Measurements from ENCODE around the gene NFKBIL1. TPM values are rescaled to one million over a fixed set of nuclear protein-coding genes. Genes with fewer than 3 reads are reported as not detected.
A peak's percentile ranks its signal among the peaks of the same experiment; 100 is the strongest.
"Not testable (repeated sequence)": the region's sequence is repeated elsewhere in the genome, so short reads cannot be mapped to it uniquely, and the experiment has no call there.

The NFKBIL1 gene
- 10 to 100 TPM in 1 of 2 donors, 1 to 10 TPM in 1; 9.8 to 24.4 TPM for total RNA-seq
- 10 to 100 TPM; 26.8 to 29.4 TPM for polyA plus RNA-seq (ENCODE audit: insufficient read length in 2 of 2)
- long read RNA-seq, donor 1, transcript NFKBIL1-203 (4 exons, 1,478 nt) = major isoform, 5 of 8 reads
- long read RNA-seq, donor 1, partial matches to known transcripts = 0 of 8 reads
- long read RNA-seq, donor 1, other reads (novel, unspliced or antisense) = 0 of 8 reads
- long read RNA-seq, donor 2, partial matches to known transcripts = 0 of 5 reads
- long read RNA-seq, donor 2, other reads (novel, unspliced or antisense) = 0 of 5 reads
- long read RNA-seq, donor 3, transcript NFKBIL1-203 (4 exons, 1,478 nt) = major isoform, 7 of 11 reads
- long read RNA-seq, donor 3, partial matches to known transcripts = 0 of 11 reads
- long read RNA-seq, donor 3, other reads (novel, unspliced or antisense) = 0 of 11 reads
- long read RNA-seq, donor 4, transcript NFKBIL1-203 (4 exons, 1,478 nt) = major isoform, 18 of 39 reads
- long read RNA-seq, donor 4, transcript NFKBIL1-201 (4 exons, 1,401 nt) = minor isoform, 6 of 39 reads
- long read RNA-seq, donor 4, partial matches to known transcripts = 13 of 39 reads
- long read RNA-seq, donor 4, other reads (novel, unspliced or antisense) = 0 of 39 reads

GRCh38 chr6:31546958-31547726 is at the start of gene NFKBIL1:
NFKBIL1 (plus strand) TSS chr6:31547608; CDS start chr6:31547695, 87 bp downstream.
- Histone ChIP-seq H3K9me3 (ENCODE audit: control insufficient read depth, insufficient read depth, low read length) (no peaks in the 10 kb centered on the region), H3K36me3 (ENCODE audit: control insufficient read depth, insufficient read depth, low read length) (peaks cover 29% of the 10 kb centered on the region), H3K27ac (ENCODE audit: low read depth, low read length) (peak within 1 kb of the TSS; percentile 83), H3K4me1 (ENCODE audit: control insufficient read depth, insufficient read depth, low read length) (peaks cover 29% of the 10 kb centered on the region), H3K4me3 (ENCODE audit: low read depth, low read length) (peak within 1 kb of the TSS; percentile 62), H3K27me3 (ENCODE audit: control insufficient read depth, insufficient read depth, low read length) (no peaks in the 10 kb centered on the region)
- DNase-seq (ENCODE audit: low read depth in 4 of 6, low spot score in 6 of 6) = peak; percentile 90 to 99 (median 94)
- WGBS (ENCODE audit: insufficient coverage) = under 1% methylated on average over 16 of the region's 25 CpGs

- DNase-seq (ENCODE audit: low read depth in 4 of 6, low spot score in 6 of 6) = no peak
These were observed 48.7 kb upstream of the NFKBIL1 start for GRCh38 chr6:31498748-31499147.

GRCh38 chr6:31499648-31500047 is 47.8 kb upstream of the NFKBIL1 start:
- Histone ChIP-seq H3K4me1 (ENCODE audit: control insufficient read depth, insufficient read depth, low read length) (peaks cover 19% of the 10 kb centered on the region), H3K27me3 (ENCODE audit: control insufficient read depth, insufficient read depth, low read length) (peaks cover 50% of the 10 kb centered on the region)
- H3K9me3 ChIP-seq (ENCODE audit: control insufficient read depth, insufficient read depth, low read length); H3K4me3 ChIP-seq (ENCODE audit: low read depth, low read length); H3K36me3 ChIP-seq (ENCODE audit: control insufficient read depth, insufficient read depth, low read length); DNase-seq (ENCODE audit: low read depth in 4 of 6, low spot score in 6 of 6); H3K27ac ChIP-seq (ENCODE audit: low read depth, low read length): not testable (repeated sequence)
- no CpG with 5 or more reads among the region's 2 CpGs for WGBS (ENCODE audit: insufficient coverage)

More at GRCh38 chr6:31498748-31499147, 48.7 kb upstream of the NFKBIL1 start:
- Histone ChIP-seq H3K27me3 (ENCODE audit: control insufficient read depth, insufficient read depth, low read length) (peaks cover 58% of the 10 kb centered on the region), H3K9me3 (ENCODE audit: control insufficient read depth, insufficient read depth, low read length) (no peaks in the 10 kb centered on the region), H3K27ac (ENCODE audit: low read depth, low read length) (no peak overlapping the region), H3K4me1 (ENCODE audit: control insufficient read depth, insufficient read depth, low read length) (peaks cover 28% of the 10 kb centered on the region), H3K36me3 (ENCODE audit: control insufficient read depth, insufficient read depth, low read length) (no peaks in the 10 kb centered on the region), H3K4me3 (ENCODE audit: low read depth, low read length) (no peak overlapping the region)
- 3% methylated on average over 20 of the region's 21 CpGs for WGBS (ENCODE audit: insufficient coverage)

GRCh38 chr6:31502586-31502985 is 44.8 kb upstream of the NFKBIL1 start:
- H3K27me3 ChIP-seq (ENCODE audit: control insufficient read depth, insufficient read depth, low read length) = peaks cover 27% of the 10 kb centered on the region

GRCh38 chr6:31509036-31509435 is 38.4 kb upstream of the NFKBIL1 start:
- H3K27me3 ChIP-seq (ENCODE audit: control insufficient read depth, insufficient read depth, low read length); H3K4me3 ChIP-seq (ENCODE audit: low read depth, low read length); H3K27ac ChIP-seq (ENCODE audit: low read depth, low read length); H3K4me1 ChIP-seq (ENCODE audit: control insufficient read depth, insufficient read depth, low read length); H3K36me3 ChIP-seq (ENCODE audit: control insufficient read depth, insufficient read depth, low read length); DNase-seq (ENCODE audit: low read depth in 4 of 6, low spot score in 6 of 6); H3K9me3 ChIP-seq (ENCODE audit: control insufficient read depth, insufficient read depth, low read length): not testable (repeated sequence)
- WGBS (ENCODE audit: insufficient coverage) = 54% methylated on average over 2 of the region's 2 CpGs

More at GRCh38 chr6:31502586-31502985, 44.8 kb upstream of the NFKBIL1 start:
- Histone ChIP-seq H3K4me3 (ENCODE audit: low read depth, low read length) (no peak overlapping the region), H3K36me3 (ENCODE audit: control insufficient read depth, insufficient read depth, low read length) (no peaks in the 10 kb centered on the region), H3K27ac (ENCODE audit: low read depth, low read length) (no peak overlapping the region), H3K4me1 (ENCODE audit: control insufficient read depth, insufficient read depth, low read length) (peaks cover 15% of the 10 kb centered on the region), H3K9me3 (ENCODE audit: control insufficient read depth, insufficient read depth, low read length) (no peaks in the 10 kb centered on the region)
- no peak for DNase-seq (ENCODE audit: low read depth in 4 of 6, low spot score in 6 of 6)

GRCh38 chr6:31510007-31510406 is 37.4 kb upstream of the NFKBIL1 start:
- Histone ChIP-seq H3K27me3 (ENCODE audit: control insufficient read depth, insufficient read depth, low read length) (peaks cover 6% of the 10 kb centered on the region), H3K27ac (ENCODE audit: low read depth, low read length) (no peak overlapping the region), H3K4me1 (ENCODE audit: control insufficient read depth, insufficient read depth, low read length) (no peaks in the 10 kb centered on the region), H3K36me3 (ENCODE audit: control insufficient read depth, insufficient read depth, low read length) (no peaks in the 10 kb centered on the region), H3K9me3 (ENCODE audit: control insufficient read depth, insufficient read depth, low read length) (no peaks in the 10 kb centered on the region), H3K4me3 (ENCODE audit: low read depth, low read length) (no peak overlapping the region)
- no peak for DNase-seq (ENCODE audit: low read depth in 4 of 6, low spot score in 6 of 6)
- 65% methylated on average over 3 of the region's 4 CpGs for WGBS (ENCODE audit: insufficient coverage)

GRCh38 chr6:31513456-31514165 is 33.8 kb upstream of the NFKBIL1 start:
- no peak overlapping the region for H3K27ac ChIP-seq (ENCODE audit: low read depth, low read length)
- no peak overlapping the region for H3K4me3 ChIP-seq (ENCODE audit: low read depth, low read length)
- no peaks in the 10 kb centered on the region for H3K9me3 ChIP-seq (ENCODE audit: control insufficient read depth, insufficient read depth, low read length)
- no peak for DNase-seq (ENCODE audit: low read depth in 4 of 6, low spot score in 6 of 6)
- H3K36me3 ChIP-seq (ENCODE audit: control insufficient read depth, insufficient read depth, low read length) = no peaks in the 10 kb centered on the region
- no peaks in the 10 kb centered on the region for H3K4me1 ChIP-seq (ENCODE audit: control insufficient read depth, insufficient read depth, low read length)
- peaks cover 7% of the 10 kb centered on the region for H3K27me3 ChIP-seq (ENCODE audit: control insufficient read depth, insufficient read depth, low read length)
- WGBS (ENCODE audit: insufficient coverage) = 82% methylated on average over 5 of the region's 5 CpGs

- WGBS (ENCODE audit: insufficient coverage) = no CpG with 5 or more reads among the region's 3 CpGs
- H3K36me3 ChIP-seq (ENCODE audit: control insufficient read depth, insufficient read depth, low read length) = no peaks in the 10 kb centered on the region
- no peak overlapping the region for H3K27ac ChIP-seq (ENCODE audit: low read depth, low read length)
- no peaks in the 10 kb centered on the region for H3K9me3 ChIP-seq (ENCODE audit: control insufficient read depth, insufficient read depth, low read length)
- no peak for DNase-seq (ENCODE audit: low read depth in 4 of 6, low spot score in 6 of 6)
- no peak overlapping the region for H3K4me3 ChIP-seq (ENCODE audit: low read depth, low read length)
- H3K4me1 ChIP-seq (ENCODE audit: control insufficient read depth, insufficient read depth, low read length) = no peaks in the 10 kb centered on the region
- H3K27me3 ChIP-seq (ENCODE audit: control insufficient read depth, insufficient read depth, low read length) = no peaks in the 10 kb centered on the region
These were observed 25.6 kb upstream of the NFKBIL1 start for GRCh38 chr6:31521835-31522234.

GRCh38 chr6:31525553-31525931 is 21.9 kb upstream of the NFKBIL1 start:
- H3K9me3 ChIP-seq (ENCODE audit: control insufficient read depth, insufficient read depth, low read length) = no peaks in the 10 kb centered on the region
- no peaks in the 10 kb centered on the region for H3K27me3 ChIP-seq (ENCODE audit: control insufficient read depth, insufficient read depth, low read length)
- H3K27ac ChIP-seq (ENCODE audit: low read depth, low read length) = no peak overlapping the region
- H3K4me3 ChIP-seq (ENCODE audit: low read depth, low read length) = no peak overlapping the region
- peaks cover 3% of the 10 kb centered on the region for H3K4me1 ChIP-seq (ENCODE audit: control insufficient read depth, insufficient read depth, low read length)
- WGBS (ENCODE audit: insufficient coverage) = 86% methylated on average over 4 of the region's 8 CpGs
- H3K36me3 ChIP-seq (ENCODE audit: control insufficient read depth, insufficient read depth, low read length) = peaks cover 12% of the 10 kb centered on the region
- no peak for DNase-seq (ENCODE audit: low read depth in 4 of 6, low spot score in 6 of 6)

All from spinal cord (tissue), 10 donors.